ENCODE results near the gene SIRT3. TPM values are rescaled to one million over a fixed set of nuclear protein-coding genes. Genes with fewer than 3 reads are reported as not detected.

SIRT3 gene
- total and polyA plus RNA-seq, 2 of the 13 experiments (the other 11 are each of a cell fraction or from before 2014, with no cell fraction given) = 15.1 to 18.2 TPM

DNA sequence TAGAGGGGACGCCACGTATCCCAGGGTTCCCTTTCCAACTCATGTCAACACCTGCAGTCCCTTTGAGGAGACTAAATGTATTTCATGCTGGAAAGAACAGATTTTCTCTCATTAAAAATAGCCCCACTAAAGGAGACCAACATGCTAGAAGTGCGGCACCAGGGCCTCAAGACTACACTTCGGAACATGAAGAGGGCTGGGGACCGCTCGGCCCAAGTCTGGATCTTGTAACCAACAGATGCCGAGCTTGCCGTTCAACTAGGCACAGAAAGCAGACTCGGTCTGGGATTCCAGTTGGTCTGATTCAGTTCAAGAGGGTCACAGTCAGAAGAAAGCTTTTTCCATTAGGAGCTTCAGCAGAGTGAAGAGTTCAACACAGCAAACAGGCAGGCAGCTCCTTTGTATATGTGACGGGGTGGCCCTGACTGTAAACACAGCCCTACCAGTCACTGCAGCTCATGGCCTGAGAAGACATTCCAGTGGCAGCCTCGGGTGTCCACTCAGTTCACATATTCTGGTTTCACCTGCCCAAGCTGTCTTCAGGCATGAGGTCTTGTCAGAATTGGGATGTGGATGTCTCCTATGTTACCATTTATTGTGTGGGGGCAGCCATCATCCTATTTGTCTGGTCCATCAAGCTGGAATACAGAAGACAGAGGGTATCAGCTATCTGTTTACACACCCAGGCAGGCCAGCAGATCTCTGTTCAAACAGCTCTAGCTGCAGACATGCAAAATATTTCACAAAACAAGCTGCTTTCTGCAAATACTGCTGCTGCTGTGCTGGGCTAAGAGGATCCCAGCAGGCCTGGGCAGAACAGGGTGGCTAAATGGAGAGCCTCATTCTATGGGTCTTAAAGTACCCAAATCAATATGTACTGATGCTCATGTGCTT, 19.8 kb downstream of the SIRT3 start (continued):
- TF ChIP-seq, protein P1, sequence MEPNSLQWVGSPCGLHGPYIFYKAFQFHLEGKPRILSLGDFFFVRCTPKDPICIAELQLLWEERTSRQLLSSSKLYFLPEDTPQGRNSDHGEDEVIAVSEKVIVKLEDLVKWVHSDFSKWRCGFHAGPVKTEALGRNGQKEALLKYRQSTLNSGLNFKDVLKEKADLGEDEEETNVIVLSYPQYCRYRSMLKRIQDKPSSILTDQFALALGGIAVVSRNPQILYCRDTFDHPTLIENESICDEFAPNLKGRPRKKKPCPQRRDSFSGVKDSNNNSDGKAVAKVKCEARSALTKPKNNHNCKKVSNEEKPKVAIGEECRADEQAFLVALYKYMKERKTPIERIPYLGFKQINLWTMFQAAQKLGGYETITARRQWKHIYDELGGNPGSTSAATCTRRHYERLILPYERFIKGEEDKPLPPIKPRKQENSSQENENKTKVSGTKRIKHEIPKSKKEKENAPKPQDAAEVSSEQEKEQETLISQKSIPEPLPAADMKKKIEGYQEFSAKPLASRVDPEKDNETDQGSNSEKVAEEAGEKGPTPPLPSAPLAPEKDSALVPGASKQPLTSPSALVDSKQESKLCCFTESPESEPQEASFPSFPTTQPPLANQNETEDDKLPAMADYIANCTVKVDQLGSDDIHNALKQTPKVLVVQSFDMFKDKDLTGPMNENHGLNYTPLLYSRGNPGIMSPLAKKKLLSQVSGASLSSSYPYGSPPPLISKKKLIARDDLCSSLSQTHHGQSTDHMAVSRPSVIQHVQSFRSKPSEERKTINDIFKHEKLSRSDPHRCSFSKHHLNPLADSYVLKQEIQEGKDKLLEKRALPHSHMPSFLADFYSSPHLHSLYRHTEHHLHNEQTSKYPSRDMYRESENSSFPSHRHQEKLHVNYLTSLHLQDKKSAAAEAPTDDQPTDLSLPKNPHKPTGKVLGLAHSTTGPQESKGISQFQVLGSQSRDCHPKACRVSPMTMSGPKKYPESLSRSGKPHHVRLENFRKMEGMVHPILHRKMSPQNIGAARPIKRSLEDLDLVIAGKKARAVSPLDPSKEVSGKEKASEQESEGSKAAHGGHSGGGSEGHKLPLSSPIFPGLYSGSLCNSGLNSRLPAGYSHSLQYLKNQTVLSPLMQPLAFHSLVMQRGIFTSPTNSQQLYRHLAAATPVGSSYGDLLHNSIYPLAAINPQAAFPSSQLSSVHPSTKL (CRISPR knock-in tag; IDR thresholded peaks at IDR 0.05) = peak; percentile 26; the same call in 1 of the 2 replicates
- peak; percentile 21; the same call in 1 of the 2 replicates for TF ChIP-seq FOXA3 (CRISPR knock-in tag; IDR thresholded peaks at IDR 0.05)

DNA sequence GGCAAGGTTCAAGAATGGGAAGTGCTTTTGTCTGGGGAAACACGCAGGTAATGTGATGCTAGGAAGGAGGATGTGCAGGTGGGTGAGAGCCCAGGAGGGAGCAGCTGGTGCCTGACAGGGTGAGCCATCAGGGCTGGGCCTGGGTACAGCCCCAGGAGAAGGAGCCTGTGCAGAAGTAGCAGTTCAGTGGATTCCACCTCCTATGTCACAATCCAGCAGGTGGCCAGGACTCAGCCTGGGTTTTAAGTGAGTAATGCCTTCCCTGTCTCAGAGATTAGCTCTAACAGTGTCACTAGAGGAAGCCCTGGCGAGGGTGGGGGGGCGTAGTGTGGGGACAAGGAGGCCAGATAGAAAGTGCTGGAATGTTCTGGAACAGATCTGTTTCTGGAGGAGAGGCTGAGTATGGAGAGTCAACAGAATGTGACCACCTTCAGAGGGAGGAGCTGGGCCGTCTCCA, 20.5 kb downstream of the SIRT3 start:
- Histone ChIP-seq H3K36me3 (replicated peaks in 1 of 2; ENCODE audit: control insufficient read depth in 1 of 2, insufficient read depth in 2 of 2, low read length in 2 of 2) (peaks cover 31 to 53% of the 10 kb centered on the region in 2 experiments), H2AFZ (ENCODE audit: low read length) (no peak overlapping the region), H3K4me3 (replicated peaks in 1 of 3; ENCODE audit: insufficient read depth in 1 of 3, low read depth in 2 of 3, low read length in 3 of 3) (no peak overlapping the region), H3K9me3 (ENCODE audit: low read length) (no peaks in the 10 kb centered on the region), H4K20me1 (ENCODE audit: insufficient read depth, low read length) (no peaks in the 10 kb centered on the region), H3K27ac (ENCODE audit: extremely low read length, insufficient read depth, low read length) (no peak overlapping the region), H3K79me2 (ENCODE audit: insufficient read depth, low read length) (peaks cover 4% of the 10 kb centered on the region), H3K4me2 (ENCODE audit: low read depth, low read length) (no peak overlapping the region), H3K27me3 (ENCODE audit: control insufficient read depth in 1 of 2, insufficient read depth in 2 of 2, low read length in 2 of 2) (no peaks in the 10 kb centered on the region), H3K4me1 (ENCODE audit: insufficient read depth, low read length) (peaks cover 26% of the 10 kb centered on the region), H3K9ac (ENCODE audit: insufficient read depth, low read depth, low read length) (no peak overlapping the region)
- DNase-seq (ENCODE audit: low spot score) (no peak), FAIRE-seq (no peak), ATAC-seq (peak; percentile 12; the same call in 2 of the 3 replicates)
- POLR2A ChIA-PET = interaction anchor here (2.5 to 3.0 kb wide), 2 partner anchors 9 to 20 kb away, joined by 12 to 41 read pairs; partner anchors contain the start of genes BET1L, RIC8A and SIRT3
- CTCF ChIA-PET (ENCODE audit: low intra/inter-chr PET ratio, low total read pairs) = no interaction called here
- no peak for TF ChIP-seq HNRNPK (IDR thresholded peaks at IDR 0.05; ENCODE audit: low read depth, low read length, poor library complexity, severe bottlenecking)
- peak in 1 of 2 experiments; percentile 35; a peak in 1 of 4 replicates for TF ChIP-seq POLR2A (IDR thresholded peaks at IDR 0.05; ENCODE audit: insufficient read depth in 1 of 2, low read depth in 2 of 2, low read length in 2 of 2)
- TF ChIP-seq ZNF562 (CRISPR knock-in tag; IDR thresholded peaks at IDR 0.05; ENCODE audit: borderline replicate concordance) = no peak
- peak; percentile 15 for TF ChIP-seq AGO2 (optimal IDR thresholded peaks at IDR 0.05; ENCODE audit: low read depth, low read length)
- peak; percentile 25; the same call in 1 of the 2 replicates for TF ChIP-seq RBFOX2 (IDR thresholded peaks at IDR 0.05; ENCODE audit: low read depth, low read length)
- in situ Hi-C loops (cut with HindIII; ENCODE audit: extremely low pct_ligation_motif_present, low pct_unique_long_range_greater_than_20kb) = no loop called here
- WGBS (ENCODE audit: low lambda C conversion rate) = 73% methylated on average over 4 of the region's 4 CpGs
- intact Hi-C loops (cut with micrococcal nuclease; ENCODE audit: unreplicated experiment) = no loop called here
- no TSS peak for BruUV-seq (replicated peaks)
